ENCODE measurements around the gene TMTC2.

TMTC2 gene

DNA sequence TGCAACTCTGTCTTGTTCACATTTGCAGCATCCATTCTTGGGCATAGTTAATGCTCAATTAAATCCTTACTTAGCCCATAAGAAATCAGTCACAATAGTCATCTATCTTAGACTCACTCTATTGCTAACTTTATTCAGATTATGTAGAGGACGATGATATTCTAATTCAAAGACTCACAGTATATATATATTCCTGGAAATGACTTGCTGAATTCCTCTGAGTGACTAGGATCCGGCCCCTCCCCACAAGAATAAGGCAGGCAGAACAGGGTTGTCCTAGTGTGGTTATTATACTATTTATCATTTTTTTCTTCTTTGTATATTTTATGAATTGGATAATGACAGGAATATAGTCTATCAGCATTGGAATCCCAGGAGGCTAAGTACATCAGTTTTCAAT is 275.1 kb downstream of the TMTC2 start:
- no peak for FAIRE-seq

DNA sequence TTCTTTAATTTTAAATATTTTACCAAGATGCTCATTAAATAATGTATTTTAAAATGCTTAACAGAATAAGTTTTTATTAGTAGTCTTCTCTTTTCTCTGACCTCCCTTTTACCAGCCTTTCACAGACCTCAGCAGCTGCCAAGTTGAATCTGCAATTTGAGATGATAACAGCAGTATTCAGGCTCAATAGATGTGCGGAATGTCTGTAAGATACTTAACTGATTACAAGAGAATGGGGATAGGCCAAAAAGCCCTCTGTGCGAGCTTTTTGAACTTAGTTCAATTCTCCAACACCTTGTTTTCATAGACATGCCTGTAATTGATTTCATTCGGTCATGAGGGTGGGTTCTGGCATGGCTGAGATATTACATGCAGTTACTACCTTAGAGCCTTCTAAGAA is 277.2 kb downstream of the TMTC2 start:
- no peak for FAIRE-seq

DNA sequence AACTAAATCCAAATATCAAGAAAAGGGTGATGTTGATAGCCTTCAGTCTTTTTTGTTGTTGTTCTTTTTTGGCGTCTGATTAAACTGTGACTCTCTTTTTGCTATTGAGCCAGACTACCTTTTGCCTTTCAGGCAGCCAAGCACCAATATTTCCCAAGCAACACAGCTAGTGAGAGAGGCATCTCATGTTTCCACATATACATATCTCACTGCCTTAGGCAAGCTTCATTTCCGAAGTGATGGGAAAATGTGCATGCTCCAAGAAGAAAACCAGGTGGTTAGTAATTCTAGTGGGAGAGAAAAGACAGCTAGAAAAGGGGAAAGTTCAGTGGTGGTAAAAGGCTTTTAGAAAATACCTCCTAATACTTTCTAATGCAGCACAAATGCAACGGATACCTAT is 277.7 kb downstream of the TMTC2 start:
- no peak for FAIRE-seq

DNA sequence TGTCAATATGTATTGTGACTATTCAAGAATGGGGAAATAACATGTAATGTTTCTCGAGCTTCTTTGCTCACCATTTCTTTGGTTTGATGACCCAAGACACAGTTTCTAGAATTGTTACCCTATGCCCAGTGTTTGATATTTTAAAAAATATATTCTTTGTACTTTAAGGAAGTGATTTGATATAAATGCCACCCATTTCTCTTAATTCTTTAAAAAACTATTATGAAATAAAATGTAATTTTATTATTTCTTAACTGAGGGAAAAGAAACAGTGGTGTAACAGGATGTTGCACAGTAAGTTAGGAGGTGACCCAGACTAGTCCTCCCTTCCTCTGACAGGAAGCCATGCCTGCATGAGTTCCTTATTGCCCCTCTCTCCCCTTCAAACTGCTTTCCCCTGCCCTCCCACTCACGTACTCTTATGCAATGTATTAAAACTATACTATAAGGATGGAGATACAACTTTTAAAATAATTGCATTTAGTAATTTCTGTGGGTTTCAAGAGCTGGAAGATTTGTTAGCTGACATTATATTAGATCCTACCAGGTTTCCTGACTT is 279.4 kb downstream of the TMTC2 start:
- FAIRE-seq, result no peak

DNA sequence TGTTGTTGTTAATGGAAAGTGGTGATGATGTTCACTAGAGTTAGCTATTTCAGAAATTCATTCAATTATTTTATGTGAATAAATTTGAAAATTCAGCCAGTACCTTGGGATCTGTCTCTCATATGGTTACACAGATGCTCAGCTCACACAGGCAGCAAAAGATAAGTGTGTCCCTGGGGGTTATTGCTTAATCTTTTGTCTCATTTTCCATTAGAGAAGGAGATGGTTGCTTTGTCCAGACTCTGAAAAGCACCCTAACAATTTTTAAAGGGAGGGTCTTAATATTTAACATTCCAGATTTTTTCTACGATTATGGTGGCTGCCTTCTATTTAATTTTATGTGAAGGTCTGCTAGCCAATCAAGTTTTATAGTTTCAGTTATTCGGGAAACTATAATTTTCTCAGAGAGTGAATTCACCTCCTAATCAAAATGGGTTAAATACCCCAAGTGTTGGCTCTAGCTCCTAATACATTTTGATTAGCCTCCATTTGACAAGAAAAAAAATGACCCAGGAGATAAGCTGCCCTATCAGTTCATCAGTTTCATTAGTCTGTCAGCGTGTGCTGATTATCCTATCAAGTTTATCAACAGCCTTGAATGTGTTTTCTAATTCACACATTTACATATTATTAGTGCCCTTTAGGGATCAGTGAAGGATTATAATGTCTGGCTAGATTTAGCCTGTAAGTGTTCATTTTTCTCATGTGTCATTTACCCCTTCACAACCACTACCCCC is 282.1 kb downstream of the TMTC2 start:
- no peak for FAIRE-seq

DNA sequence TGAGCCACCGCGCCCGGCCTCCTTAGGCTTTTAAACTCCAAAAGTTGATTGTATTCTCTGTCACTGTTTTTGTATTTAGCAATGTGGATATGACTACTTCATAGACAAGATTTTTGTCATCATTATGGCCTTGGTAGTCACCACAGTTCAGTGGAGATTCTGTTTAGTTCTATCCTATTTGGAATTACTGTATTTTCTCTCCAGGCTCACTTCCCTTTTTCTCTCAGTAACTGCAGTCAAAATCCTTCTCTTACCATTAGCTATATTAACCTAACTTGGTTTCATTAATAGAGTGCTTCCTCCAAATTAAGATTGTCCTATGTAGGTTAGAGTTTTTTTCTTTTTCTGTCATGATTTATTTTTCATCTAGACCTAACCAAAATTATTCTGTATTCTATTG is 283.9 kb downstream of the TMTC2 start:
- no peak for FAIRE-seq

DNA sequence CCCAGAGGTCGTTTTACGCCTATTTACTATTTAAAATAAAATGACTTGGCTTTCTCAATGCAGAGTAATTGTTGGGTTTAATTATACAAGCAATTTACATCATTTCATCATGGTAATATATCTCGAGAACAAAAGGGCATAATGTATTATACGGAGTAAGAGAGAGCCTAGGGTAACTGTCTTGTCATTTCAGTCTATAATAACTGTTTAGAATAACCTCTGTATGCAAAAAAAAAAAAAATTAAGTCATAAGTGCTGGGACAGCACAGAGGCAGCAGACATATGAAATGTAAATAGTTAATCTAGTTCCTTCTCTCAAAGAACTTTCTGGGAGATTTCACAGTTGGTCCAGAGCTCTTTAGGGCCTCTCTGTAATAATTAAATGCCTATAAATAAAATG is 284.9 kb downstream of the TMTC2 start:
- no peak for FAIRE-seq

DNA sequence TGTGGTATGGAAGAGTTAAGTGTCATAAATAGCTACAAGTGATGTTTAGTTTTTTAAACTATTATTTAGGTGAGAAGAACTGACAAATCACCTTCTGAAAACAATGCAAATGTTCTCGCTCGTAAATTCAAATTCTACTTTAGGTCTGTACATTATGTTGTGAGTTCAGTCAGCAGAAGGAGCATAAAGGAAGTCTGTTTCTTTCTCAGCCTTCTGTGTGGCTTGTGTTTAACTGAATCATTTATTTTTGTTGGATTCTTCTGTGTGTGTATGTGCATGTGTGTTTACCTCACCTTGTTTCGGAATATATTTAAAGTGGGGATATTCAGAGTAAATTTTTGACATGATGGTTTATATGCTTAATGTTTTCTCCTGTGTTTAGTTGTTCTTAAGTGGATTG is 285.9 kb downstream of the TMTC2 start:
- FAIRE-seq, result no peak

DNA sequence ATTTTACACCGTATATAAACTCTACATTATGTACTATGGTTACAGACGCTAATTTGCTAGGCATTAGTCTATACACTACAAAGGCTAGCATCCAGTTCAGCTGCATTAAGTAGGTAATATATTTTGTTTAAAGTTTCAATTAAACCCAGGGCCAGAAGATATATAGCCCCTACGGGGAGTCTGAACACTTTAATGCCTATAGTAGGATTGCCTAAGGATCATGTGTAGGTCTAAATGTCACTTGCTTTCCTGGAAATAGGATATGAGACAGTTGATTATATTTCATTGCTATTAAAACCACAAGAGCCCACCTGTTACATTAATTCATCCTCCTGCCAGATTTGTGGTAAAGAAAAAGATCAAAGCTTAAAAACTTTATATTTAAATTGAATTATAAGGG is 286.9 kb downstream of the TMTC2 start:
- no peak for FAIRE-seq

DNA sequence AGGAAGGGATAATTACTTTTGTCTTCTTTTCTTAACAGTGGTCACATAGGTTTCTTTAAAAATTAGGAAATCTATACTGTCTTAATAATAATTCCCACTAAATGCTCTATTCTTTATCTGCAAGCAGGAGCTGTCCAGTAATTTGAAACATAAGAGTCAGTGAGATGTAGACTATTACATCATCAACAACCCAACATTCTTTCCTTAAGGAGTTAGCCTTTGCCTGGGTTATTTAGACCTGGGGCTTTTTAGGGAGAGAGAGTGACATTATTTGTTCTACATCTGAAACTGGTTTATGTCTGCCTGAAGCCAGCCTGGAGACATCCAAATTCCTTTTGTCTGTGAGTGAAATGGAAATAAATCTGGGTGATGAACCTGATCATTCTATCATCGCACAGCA is 294.4 kb downstream of the TMTC2 start:
- FAIRE-seq, result no peak

DNA sequence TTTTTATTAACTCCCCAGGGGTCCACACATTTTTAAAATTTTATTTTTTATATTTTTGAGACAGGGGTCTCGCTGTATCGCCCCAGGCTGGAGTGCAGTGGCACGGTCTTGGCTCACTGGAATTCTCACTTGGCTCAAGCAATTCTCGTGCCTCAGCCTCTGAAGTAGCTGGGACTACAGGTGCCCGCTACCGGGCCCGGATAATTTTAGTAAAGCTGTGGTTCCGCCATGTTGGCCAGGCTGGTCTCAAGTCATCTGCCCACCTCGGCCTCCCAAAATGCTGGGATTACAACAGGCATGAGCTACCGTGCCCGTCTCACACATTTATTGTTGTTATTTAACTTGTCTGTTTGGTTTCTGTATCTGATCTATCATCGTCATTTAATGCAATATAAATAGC is 307.4 kb downstream of the TMTC2 start:
- no peak for FAIRE-seq

DNA sequence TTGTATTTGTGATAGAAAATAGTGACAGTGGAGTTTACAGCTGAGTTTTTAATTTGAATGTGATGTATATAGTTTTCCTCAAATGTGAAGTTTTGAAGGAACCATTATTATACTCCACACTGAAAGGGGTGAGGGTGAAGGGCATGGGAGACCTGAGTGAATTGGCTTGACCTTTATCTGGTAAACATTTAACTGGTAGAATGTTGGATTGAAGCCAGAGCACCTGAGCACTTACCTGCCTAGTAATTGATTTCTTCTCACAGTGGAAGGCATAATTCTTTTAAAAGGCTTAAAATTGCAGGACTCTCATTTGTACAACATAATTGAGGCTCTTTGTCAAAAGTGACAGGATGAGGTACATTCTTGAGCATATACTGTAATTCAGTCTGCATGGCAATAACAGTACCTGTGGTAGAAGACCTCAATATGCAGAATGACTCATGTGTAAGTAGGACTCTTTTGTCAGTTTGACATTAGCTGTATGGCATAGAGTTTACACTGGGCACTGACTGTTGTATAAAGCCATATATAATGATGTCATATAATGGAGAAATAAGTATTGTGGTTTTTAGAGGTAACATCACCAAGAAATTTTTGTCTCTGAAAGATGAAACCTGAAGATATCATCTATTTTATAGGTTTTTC is 309.6 kb downstream of the TMTC2 start:
- no peak for FAIRE-seq

DNA sequence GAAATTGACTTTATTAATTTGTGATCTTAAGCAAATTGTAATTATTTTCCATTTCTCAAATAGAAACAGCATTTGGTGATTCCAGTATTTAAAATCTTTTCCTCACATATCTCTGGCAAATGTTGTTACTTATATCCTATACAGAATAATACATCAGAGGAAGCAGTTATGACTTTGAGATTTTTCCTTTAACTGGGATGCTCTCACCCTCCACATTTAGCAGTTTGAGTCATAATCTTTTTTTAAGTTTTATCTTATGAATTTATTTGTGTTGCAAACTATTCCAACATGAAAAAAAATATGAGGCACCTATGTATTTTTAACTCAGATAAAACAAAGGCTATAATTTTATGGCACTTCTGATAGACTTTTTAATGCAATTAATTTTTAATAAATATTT is 311.8 kb downstream of the TMTC2 start:
- FAIRE-seq, result no peak

DNA sequence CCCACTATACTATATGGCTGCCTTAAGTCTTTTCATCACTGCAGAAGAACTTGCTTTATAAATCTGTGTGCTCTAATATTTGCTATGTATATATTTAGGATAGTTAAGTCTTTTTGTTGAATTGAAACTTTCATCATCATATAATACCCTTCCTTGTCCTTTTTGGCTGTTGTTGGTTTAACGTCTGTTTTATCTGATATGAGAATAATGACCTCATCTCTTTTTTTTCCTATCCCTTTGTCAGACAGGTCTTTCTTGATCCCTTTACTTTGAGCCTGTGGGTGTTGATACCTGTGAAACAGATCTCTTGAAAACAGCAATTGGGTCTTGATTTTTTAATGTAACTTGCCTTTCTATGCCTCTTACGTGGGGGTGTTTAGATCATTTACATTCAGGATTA is 316.3 kb downstream of the TMTC2 start:
- FAIRE-seq, result no peak

DNA sequence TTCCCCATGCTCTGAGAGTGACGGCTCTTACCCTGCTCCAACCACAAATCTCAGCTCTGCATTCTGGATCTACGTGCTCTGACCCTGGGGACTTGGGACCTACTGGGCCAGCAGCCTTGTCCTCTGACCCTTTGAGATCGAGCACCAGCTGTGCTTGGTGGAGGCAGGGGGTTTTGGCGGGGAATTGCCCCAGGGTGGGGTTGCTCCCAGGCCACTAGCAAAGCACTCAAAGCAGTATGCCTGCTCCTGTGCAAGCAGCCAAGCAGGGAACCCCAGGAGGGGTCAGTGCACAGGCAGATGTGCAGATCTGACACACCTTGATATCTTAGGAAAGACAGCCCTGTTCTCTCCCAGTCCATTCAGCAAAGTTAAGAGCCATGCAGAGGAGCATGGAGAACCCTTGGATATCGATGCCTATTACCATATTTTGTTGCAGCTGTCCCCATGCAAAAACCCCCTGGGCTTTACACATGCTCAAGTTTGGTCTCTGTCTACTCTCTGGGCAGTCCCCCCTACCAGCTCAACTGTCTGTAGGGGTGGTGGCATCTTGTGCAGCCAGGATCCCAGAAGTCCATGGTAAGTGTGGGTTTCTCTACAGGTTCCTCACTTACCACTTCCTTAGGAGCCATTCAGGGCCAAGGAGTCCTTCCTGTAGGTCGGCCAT is 319.0 kb downstream of the TMTC2 start:
- FAIRE-seq, result no peak

DNA sequence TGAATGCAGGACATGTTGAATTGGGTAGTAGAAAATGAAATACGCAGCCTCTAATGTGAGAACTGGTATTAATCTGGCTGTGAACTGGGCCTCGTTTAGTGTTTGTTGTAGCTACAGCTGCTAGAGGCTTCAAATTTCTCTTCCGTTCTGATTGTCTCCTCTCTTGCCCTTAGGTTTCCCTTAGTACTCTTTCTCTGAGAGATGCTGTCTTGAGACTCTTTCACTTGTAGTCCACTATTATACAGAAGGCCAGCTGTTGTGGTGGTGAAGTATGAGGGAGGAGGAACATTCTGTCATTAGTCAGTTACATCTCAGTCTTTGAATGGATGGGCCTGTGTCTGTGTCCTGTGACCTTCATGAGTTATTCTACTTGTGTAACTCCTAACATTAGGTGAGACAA is 322.0 kb downstream of the TMTC2 start:
- no peak for FAIRE-seq

DNA sequence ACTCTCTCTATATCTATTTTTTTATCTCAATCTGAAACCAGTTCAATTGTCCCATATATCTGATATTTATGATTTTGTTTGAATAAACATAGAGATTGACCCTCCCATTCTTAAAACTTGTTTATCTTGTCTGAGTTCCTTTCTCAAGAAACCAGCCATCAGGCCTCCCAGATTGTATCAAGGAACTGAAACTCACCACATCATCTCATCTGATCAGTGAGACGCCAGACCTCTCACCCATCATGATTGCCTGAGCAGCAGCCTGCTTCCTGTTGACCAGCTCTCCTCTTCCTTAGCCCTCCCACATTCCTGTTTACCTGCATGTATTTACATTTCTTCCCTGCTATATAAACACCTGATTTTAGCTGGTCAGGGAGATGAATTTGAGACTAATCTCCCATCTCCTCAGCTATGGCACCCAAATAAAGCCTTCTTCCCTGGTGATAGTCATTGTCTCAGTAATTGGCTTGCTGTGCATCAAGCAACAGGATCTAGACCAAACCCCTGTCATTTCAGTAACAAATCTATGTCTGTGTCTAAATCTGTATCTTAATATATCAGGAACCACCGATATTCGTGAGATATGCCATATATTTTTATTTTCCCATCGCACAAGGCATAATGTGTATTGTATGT is 323.6 kb downstream of the TMTC2 start:
- no peak for FAIRE-seq

DNA sequence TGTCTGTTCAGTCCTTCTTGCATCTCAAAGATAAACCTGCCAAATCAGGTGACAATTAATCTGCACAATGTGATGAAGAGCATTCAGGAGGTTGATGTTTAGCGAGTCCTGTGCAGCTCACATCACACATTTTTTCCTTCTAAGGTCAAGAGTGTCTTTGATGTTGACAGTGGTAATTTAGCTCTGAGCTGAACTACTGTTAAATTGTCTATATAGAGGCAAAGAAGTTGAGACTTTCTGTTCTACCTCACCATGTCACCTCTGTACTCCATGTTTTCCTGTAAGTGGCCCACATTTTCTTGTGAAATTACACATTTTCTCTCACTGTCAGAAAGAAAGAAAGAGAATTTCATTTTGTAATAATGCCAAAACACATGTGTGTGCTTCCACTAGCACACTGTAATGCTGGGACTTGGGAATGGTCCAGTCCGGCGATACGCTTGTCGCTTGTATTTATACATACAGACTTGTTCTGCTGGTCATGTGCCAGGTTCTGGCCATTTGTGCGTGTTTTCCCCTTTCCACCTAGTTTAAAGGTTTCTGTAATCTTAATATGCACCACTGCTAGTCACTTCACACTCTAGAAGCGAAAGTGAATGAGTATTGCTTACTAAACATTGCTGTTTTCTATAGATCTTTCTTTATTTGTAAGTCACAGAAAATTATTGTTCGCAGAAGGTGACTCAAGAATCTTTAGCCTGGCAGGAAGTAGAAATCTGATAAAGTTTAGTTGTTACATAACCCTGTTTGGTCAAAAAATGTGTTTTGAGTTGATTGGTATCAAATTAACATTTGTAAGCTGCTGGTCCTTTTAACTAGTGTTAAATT is 328.9 kb downstream of the TMTC2 start:
- no peak for FAIRE-seq

DNA sequence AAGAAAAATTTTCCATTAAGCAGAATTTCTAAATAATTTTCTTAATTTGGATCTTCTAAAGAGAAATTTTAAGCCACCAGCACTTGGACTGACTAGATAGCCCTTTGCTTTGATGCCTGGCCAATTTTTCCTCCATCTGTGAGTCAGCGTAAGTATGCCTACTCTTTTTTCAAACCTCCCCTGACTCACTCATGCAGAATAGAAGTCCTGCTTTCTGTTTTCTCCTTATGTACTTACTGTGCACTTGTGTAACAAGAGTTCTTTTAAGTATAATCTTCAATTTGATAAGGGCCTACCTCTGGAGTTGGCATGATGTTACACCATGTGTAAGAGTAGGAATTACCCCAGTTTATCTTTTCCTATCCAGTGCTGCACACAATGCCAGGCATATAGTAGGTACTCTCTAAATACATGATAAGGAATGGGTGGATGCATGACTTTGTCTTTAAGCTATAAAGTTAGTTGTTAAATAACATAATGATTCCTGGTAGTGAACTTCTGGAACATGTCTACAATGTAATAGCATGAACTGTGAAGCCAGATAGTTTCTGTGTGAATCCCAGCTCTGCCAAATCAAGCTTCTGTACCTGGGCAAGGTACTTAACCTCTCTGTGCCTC is 329.6 kb downstream of the TMTC2 start:
- FAIRE-seq, result no peak

DNA sequence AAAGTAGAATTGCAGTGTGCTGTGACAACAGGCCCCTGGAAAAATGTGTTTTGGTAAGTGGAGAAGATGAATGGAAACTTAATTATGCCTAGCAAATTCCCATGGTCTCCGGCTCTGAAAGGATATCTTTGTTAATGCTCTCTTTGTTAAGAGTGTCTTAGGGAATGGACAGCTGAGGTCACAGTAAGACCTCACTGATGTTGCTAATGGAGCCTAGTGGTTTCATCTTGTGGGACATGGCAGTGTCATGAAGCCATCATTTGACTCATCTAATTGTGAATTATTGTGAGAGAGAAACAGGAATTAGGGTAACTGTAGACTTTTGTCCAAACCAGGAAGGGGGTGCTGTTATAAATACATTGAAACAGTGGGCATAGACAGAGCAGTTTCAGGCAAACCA is 330.3 kb downstream of the TMTC2 start:
- no peak for FAIRE-seq

DNA sequence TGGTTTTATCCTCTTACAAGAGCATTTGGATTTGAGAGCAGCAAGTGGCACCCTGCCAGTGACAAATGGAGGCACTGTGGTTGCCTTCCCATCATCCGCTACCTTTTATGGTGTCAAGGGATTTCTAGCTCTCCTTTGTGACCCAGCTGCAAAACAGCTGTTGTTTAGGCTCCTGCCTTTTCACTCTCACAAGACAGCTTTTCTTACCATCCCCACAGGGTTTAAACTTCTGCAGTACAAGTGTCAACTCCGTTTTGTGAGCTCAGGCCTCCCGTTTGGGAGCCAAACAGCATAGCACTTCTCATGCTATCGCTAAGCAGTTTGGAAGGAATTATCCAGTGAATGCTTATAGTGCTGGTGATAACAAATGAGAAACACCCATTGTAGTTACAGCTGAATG is 331.4 kb downstream of the TMTC2 start:
- FAIRE-seq, result no peak

DNA sequence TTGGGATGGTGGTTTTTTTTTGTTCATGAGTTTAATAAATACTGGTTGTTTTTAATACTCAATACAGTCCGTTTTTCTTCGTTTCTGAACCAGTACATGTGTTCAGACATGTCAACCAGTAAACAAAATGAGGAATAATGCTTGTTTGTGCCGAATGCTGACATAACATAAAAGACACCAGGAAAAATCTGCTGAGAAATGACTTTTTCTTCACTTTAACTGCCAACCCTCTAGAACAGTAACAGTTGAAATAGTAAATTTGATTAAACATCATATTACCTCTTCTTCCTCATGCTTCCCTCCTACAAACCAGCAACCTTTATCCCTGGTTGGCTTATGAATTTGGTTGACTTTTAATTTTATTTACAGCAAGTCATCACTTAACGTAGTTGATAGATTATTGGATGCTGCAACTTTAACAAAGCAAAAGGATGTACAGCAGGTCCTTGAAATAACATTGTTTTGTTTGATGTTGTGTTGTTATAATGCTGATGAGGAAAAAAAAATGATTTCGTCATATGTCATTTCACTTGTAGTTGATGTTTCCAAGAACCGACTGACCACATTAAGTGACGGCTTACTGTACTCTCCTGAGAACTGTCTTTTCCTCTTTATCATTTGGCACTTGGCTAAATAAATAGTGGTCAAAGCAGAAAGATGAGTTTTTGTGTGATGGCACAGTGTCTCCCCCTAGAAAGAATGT is 340.5 kb downstream of the TMTC2 start:
- FAIRE-seq, result no peak

Data from G401.6 (cell line).